ENCODE measurements around the gene RNF168.
"Not testable (repeated sequence)": the region's sequence is repeated elsewhere in the genome, so short reads cannot be mapped to it uniquely, and the experiment has no call there.

Gene RNF168

GRCh38 chr3:196503196-196504076, at the start of gene RNF168:
TSS of gene RNF168 (minus strand) at chr3:196503768. CDS start at chr3:196503173, 595 bp downstream.
- peak; percentile 99 for DNase-seq

GRCh38 chr3:196552253-196552652, 48.7 kb upstream of the RNF168 start:
- DNase-seq, result no peak

GRCh38 chr3:196550172-196550571, 46.6 kb upstream of the RNF168 start:
- DNase-seq, result not testable (repeated sequence)

GRCh38 chr3:196549312-196549711, 45.7 kb upstream of the RNF168 start:
- not testable (repeated sequence) for DNase-seq

GRCh38 chr3:196547067-196547466, 43.5 kb upstream of the RNF168 start:
- DNase-seq, result no peak

GRCh38 chr3:196546537-196546936, 43.0 kb upstream of the RNF168 start:
- DNase-seq, result no peak

- DNase-seq, result no peak
Observed at GRCh38 chr3:196544491-196544992, 41.0 kb upstream of the RNF168 start.

- DNase-seq, result no peak
Observed at GRCh38 chr3:196541684-196542445, 38.3 kb upstream of the RNF168 start.

- peak; percentile 14 for DNase-seq
Observed at GRCh38 chr3:196537319-196537984, 33.9 kb upstream of the RNF168 start.

GRCh38 chr3:196533260-196533681, 29.7 kb upstream of the RNF168 start:
- no peak for DNase-seq

- no peak for DNase-seq
Observed at GRCh38 chr3:196531418-196531817, 27.9 kb upstream of the RNF168 start.

- DNase-seq, result peak; percentile 49
Observed at GRCh38 chr3:196528639-196529233, 25.2 kb upstream of the RNF168 start.

- DNase-seq, result no peak
Observed at GRCh38 chr3:196525141-196525540, 21.6 kb upstream of the RNF168 start.

GRCh38 chr3:196524527-196524926, 21.0 kb upstream of the RNF168 start:
- no peak for DNase-seq

GRCh38 chr3:196523841-196524240, 20.3 kb upstream of the RNF168 start:
- no peak for DNase-seq

GRCh38 chr3:196521291-196521690, 17.7 kb upstream of the RNF168 start:
- DNase-seq, result not testable (repeated sequence)

- no peak for DNase-seq
Observed at GRCh38 chr3:196519718-196520082, 16.1 kb upstream of the RNF168 start.

GRCh38 chr3:196518966-196519717, 15.6 kb upstream of the RNF168 start:
- DNase-seq, result peak; percentile 72

- DNase-seq, result peak; percentile 98
Observed at GRCh38 chr3:196517919-196518318, 14.4 kb upstream of the RNF168 start.

- no peak for DNase-seq
Observed at GRCh38 chr3:196517162-196517800, 13.7 kb upstream of the RNF168 start.

GRCh38 chr3:196514913-196515621, 11.5 kb upstream of the RNF168 start, which contains the start of gene SMCO1:
TSS of gene SMCO1 (minus strand) at chr3:196515346. CDS start at chr3:196515209, 137 bp downstream.
- no peak for DNase-seq
